Ovary (tissue), 3 donors: ENCODE measurements around the gene DIPK1B.

Experiments
- EP300 ChIP-seq: sonication (generic); formaldehyde crosslinking; IDR thresholded peaks from one replicate; pipeline ENCODE4 v1.6.1; 2017; ENCODE audit warnings: antibody characterized with exemption
- POLR2A ChIP-seq: fragments of 450-650 bp; IDR thresholded peaks from one replicate; pipeline ENCODE4 v1.6.1; 2017; ENCODE audit warnings: antibody characterized with exemption, mild to moderate bottlenecking, moderate library complexity
- TF ChIP-seq, protein P1 (sequence below), 3 donors: fragments of 450-650 bp in 2 of 3; fragments of 200-600 bp in 1 of 3; IDR thresholded peaks; one replicate each; pipeline versions ENCODE4 v1.5.1 to v1.8.0; 2016 to 2022; ENCODE audit warnings: antibody characterized with exemption in 3 of 3, mild to moderate bottlenecking in 1 of 3
- donor health status: DM: no; HTN: no; CAD: no.

DNA sequence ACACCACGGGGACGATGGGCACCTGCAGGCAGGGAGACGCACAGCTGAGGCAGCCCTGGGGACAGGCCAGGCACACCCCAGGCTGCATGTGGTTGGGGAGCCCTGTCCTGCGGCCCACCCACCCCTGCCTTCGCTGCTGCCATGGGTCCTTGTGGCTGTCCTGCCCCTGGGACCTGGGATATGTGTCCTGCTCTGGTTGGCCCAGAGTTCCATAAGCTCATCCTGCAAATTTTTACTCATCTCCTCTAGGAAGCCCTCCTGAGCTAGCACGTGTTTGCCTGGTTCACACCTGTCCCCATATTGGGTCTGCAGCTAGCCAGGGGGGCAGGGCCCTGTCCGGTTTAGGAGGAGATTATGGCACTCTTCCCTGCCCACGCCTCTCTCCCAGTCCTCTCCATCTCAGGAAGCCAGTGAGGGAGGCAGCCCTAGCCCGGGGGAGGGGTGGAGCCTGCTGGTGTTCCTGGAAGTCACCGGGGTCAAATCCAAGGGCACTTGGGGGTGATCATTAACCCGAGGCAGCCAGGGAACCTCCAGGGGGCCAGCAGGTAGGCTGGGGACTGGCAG lies 37.5 kb upstream of the DIPK1B start:
- TF ChIP-seq, protein P1, sequence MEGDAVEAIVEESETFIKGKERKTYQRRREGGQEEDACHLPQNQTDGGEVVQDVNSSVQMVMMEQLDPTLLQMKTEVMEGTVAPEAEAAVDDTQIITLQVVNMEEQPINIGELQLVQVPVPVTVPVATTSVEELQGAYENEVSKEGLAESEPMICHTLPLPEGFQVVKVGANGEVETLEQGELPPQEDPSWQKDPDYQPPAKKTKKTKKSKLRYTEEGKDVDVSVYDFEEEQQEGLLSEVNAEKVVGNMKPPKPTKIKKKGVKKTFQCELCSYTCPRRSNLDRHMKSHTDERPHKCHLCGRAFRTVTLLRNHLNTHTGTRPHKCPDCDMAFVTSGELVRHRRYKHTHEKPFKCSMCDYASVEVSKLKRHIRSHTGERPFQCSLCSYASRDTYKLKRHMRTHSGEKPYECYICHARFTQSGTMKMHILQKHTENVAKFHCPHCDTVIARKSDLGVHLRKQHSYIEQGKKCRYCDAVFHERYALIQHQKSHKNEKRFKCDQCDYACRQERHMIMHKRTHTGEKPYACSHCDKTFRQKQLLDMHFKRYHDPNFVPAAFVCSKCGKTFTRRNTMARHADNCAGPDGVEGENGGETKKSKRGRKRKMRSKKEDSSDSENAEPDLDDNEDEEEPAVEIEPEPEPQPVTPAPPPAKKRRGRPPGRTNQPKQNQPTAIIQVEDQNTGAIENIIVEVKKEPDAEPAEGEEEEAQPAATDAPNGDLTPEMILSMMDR (IDR thresholded peaks at IDR 0.05): no peak
- TF ChIP-seq POLR2A (no peak), EP300 (no peak)
